ENCODE results near the gene C6orf62.

GRCh38 chr6:24744911-24745310 lies 26.0 kb upstream of the C6orf62 start:
- TF ChIP-seq CTCF (IDR thresholded peaks at IDR 0.05; ENCODE audit: poor library complexity, severe bottlenecking) (no peak), RAD21 (conservative IDR thresholded peaks at IDR 0.05) (no peak), EP300 (conservative IDR thresholded peaks at IDR 0.05; ENCODE audit: poor library complexity, severe bottlenecking) (no peak), EZH2 (IDR thresholded peaks at IDR 0.05; ENCODE audit: borderline replicate concordance, insufficient read depth, low read length, poor library complexity, severe bottlenecking) (no peak), TAF1 (IDR thresholded peaks at IDR 0.05; ENCODE audit: low read depth) (no peak), POLR2AphosphoS5 (IDR thresholded peaks at IDR 0.05) (no peak), REST (IDR thresholded peaks at IDR 0.05; ENCODE audit: borderline replicate concordance) (no peak)
